Heart left ventricle (tissue), 16 donors: ENCODE measurements around the gene SSR2. TPM values are rescaled to one million over a fixed set of nuclear protein-coding genes. Genes with fewer than 3 reads are reported as not detected.

Source experiments
- ATAC-seq, 4 donors: fragments of 200-7000 bp; cut with Tn5 transposase; one replicate each; pipeline ENCODE4 v1.9.1; 2020 to 2022; ENCODE audit warnings: moderate library complexity in 4 of 4, mild to moderate bottlenecking in 3 of 4, moderate number of reproducible peaks in 1 of 4
- DNase-seq, 5 donors: peaks; one replicate each; pipeline ENCODE4 v3.0.0-alpha.2; 2020
- H3K27ac ChIP-seq, 12 donors: fragments of 200-600 bp; sonication (generic) in 4 of 12; one replicate each; pipeline versions ENCODE4 v1.5.0 to v1.8.0; 2016 to 2022; ENCODE audit warnings: mild to moderate bottlenecking in 2 of 12
- H3K27me3 ChIP-seq, 9 donors: fragments of 200-600 bp; sonication (generic) in 2 of 9; one replicate each; pipeline versions ENCODE4 v1.5.1 to v1.8.0; 2016 to 2022; ENCODE audit warnings: mild to moderate bottlenecking in 3 of 9
- H3K36me3 ChIP-seq, 9 donors: fragments of 200-600 bp; sonication (generic) in 2 of 9; one replicate each; pipeline versions ENCODE4 v1.5.0 to v1.8.0; 2018 to 2022; ENCODE audit warnings: mild to moderate bottlenecking in 2 of 9
- H3K4me1 ChIP-seq, 12 donors: fragments of 200-600 bp; sonication (generic) in 4 of 12; one replicate each; pipeline versions ENCODE4 v1.5.0 to v1.8.0; 2016 to 2022; ENCODE audit warnings: mild to moderate bottlenecking in 3 of 12
- H3K4me3 ChIP-seq, 12 donors: fragments of 200-600 bp; sonication (generic) in 4 of 12; one replicate each; pipeline versions ENCODE4 v1.5.0 to v1.8.0; 2017 to 2022; ENCODE audit warnings: mild to moderate bottlenecking in 9 of 12, moderate library complexity in 4 of 12
- H3K9me3 ChIP-seq, 12 donors: fragments of 200-600 bp; sonication (generic) in 4 of 12; one replicate each; pipeline versions ENCODE4 v1.5.0 to v1.8.0; 2016 to 2022; ENCODE audit warnings: mild to moderate bottlenecking in 1 of 12
- POLR2A ChIP-seq, 2 donors: fragments of 450-650 bp; IDR thresholded peaks; one replicate each; pipeline ENCODE4 v1.6.1; 2017; ENCODE audit warnings: antibody characterized with exemption in 2 of 2, mild to moderate bottlenecking in 2 of 2, moderate library complexity in 2 of 2
- WGBS, 4 donors: extraction: QIAGEN DNeasy Blood & Tissue Kit in 2 of 4; methylation state at CpG; one replicate each; pipeline versions ENCODE4 v1.1.5 to v1.1.7; 2013 to 2018; 5-methylcytosine and 5-hydroxymethylcytosine counted together
- intact Hi-C, 10 donors: fragments of 100-400 bp; cut with DNase I; formaldehyde crosslinking; loops; one replicate each; pipeline versions ENCODE4 v1.11.1 to v1.14.2; 2022
- polyA plus RNA-seq, 2 donors: library from polyadenylated mRNA; stranded (reverse); fragments of 200-250 nt; gene quantifications; one replicate each; pipeline ENCODE4 v1.2.3, GENCODE V29; 2013
- total RNA-seq, 9 donors: library from RNA; depleted of rRNA in 2 of 9; stranded (reverse); fragments of >200 nt in 2 of 9; fragmentation: NEBNext Ultra II Directional in 3 of 9; extraction: Animal tissue kit (Norgen Biotek cat#: 25700) in 3 of 9; gene quantifications; one replicate each; pipeline versions ENCODE4 v1.1.0 to v1.2.4, GENCODE V29; 2016 to 2023
- TF ChIP-seq, protein P1 (sequence below), 12 donors: fragments of 200-600 bp; sonication (generic) in 4 of 12; IDR thresholded peaks; one replicate each; pipeline versions ENCODE4 v1.5.0 to v1.8.0; 2018 to 2022; ENCODE audit warnings: antibody characterized with exemption in 12 of 12, mild to moderate bottlenecking in 5 of 12
- donor health status: ischemic (EF 13 %, LVEDD 7.1; RV severe dilation, severe dysfunction).
- donor health status: healthy with polysubstance abuse.
- donor health status: DM: no; HTN: yes; CAD: no.
- donor health status: DM: no; HTN: no; CAD: no.
- donor health status: ischemic (EF 25% LVEDD 6.9; RV normal size, moderate dysfunction).
- donor health status: ischemic (EF 25% LVEDD 5.7; RV mildly dilated, moderate dysfunction).
- donor health status: healthy.
- donor health status: DM: yes; HTN: yes; CAD: no.
- donor health status: ischemic (EF 35%, LVEDD 5.7; RV mildly dilated, moderate dysfunction).
- donor health status: nonischemic (EF 11% LVEDD 7.7; RV severe dilation, severe dysfunction).
- donor health status: DM: yes; HTN: yes; CAD: no.
- donor health status: PGD.
- donor health status: ischemic (EF 29% LVEDD 5.4; RV normal size, mild dysfunction).
- donor health status: nonischemic (EF 23%, LVEDD 6.1; RV moderate dilation, normal function).

Gene SSR2
- total and polyA plus RNA-seq, 11 donors: 63.9 to 282 (median 81.2) TPM

DNA sequence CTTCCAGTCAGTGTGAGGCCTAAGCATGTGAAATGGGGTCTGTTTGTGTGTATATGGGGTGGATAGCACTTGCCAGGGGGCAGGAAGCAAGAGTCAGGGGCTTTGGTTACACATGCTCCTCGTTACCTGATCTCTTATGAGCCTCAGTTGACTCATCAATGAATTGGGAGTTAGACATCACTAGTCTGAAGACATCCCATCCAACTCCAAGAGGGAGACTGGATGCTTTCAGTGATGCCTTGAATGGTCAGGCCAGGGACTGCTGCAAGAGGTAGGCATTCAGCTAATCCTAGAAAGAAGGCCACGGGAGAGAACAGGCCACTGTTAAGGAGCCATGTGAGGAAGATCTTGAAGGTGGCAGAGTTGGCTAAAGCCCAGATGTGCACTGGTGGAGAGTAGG, 46.5 kb upstream of the SSR2 start:
- Histone ChIP-seq H3K27me3 (no peaks in the 10 kb centered on the region), H3K4me1 (peaks cover 0 to 11% (median 0%) of the 10 kb centered on the region in 12 donors), H3K9me3 (no peaks in the 10 kb centered on the region), H3K27ac (no peak overlapping the region), H3K4me3 (no peak overlapping the region), H3K36me3 (no peaks in the 10 kb centered on the region)
- 88 to 91% (median 89%) methylated on average over 2 of the region's 2 CpGs for WGBS, 4 donors
- DNase-seq (peak in 1 of 5 donors; percentile 20), ATAC-seq (no peak)
- intact Hi-C loops: loop anchor here in 1 of 10 donors (5.0 to 10.0 kb wide), 2 partner anchors 40 to 132 kb away; partner anchors contain the start of gene KHDC4
- TF ChIP-seq POLR2A (IDR thresholded peaks at IDR 0.05): no peak
- TF ChIP-seq, protein P1, sequence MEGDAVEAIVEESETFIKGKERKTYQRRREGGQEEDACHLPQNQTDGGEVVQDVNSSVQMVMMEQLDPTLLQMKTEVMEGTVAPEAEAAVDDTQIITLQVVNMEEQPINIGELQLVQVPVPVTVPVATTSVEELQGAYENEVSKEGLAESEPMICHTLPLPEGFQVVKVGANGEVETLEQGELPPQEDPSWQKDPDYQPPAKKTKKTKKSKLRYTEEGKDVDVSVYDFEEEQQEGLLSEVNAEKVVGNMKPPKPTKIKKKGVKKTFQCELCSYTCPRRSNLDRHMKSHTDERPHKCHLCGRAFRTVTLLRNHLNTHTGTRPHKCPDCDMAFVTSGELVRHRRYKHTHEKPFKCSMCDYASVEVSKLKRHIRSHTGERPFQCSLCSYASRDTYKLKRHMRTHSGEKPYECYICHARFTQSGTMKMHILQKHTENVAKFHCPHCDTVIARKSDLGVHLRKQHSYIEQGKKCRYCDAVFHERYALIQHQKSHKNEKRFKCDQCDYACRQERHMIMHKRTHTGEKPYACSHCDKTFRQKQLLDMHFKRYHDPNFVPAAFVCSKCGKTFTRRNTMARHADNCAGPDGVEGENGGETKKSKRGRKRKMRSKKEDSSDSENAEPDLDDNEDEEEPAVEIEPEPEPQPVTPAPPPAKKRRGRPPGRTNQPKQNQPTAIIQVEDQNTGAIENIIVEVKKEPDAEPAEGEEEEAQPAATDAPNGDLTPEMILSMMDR (IDR thresholded peaks at IDR 0.05): no peak

DNA sequence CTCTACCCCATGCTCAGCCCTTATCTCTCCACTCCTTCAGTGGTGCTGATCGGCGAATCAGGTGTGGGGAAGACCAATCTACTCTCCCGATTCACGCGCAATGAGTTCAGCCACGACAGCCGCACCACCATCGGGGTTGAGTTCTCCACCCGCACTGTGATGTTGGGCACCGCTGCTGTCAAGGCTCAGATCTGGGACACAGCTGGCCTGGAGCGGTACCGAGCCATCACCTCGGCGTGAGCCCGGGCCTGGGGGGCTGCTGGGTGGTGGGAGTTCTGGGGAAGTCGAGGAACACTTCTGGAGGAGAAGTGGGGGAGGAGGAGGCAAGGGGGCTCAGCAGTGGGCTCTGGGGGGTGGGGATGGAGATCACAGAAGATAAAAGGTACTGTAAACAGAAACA, 45.1 kb upstream of the SSR2 start:
- no peak overlapping the region for H3K4me3 ChIP-seq
- ATAC-seq: no peak
- H3K27me3 ChIP-seq: no peaks in the 10 kb centered on the region
- TF ChIP-seq, protein P1 (IDR thresholded peaks at IDR 0.05): no peak
- TF ChIP-seq POLR2A (IDR thresholded peaks at IDR 0.05): no peak
- H3K4me1 ChIP-seq: peaks cover 0 to 11% (median 0%) of the 10 kb centered on the region in 12 donors
- 76 to 86% (median 79%) methylated on average over 16 of the region's 16 CpGs for WGBS, 4 donors
- H3K27ac ChIP-seq: no peak overlapping the region
- H3K36me3 ChIP-seq: no peaks in the 10 kb centered on the region
- no peaks in the 10 kb centered on the region for H3K9me3 ChIP-seq
- peak in 1 of 5 donors; percentile 52 for DNase-seq
- intact Hi-C loops: loop anchor here in 1 of 10 donors (5.0 to 10.0 kb wide), 2 partner anchors 39 to 131 kb away; partner anchors contain the start of gene KHDC4

DNA sequence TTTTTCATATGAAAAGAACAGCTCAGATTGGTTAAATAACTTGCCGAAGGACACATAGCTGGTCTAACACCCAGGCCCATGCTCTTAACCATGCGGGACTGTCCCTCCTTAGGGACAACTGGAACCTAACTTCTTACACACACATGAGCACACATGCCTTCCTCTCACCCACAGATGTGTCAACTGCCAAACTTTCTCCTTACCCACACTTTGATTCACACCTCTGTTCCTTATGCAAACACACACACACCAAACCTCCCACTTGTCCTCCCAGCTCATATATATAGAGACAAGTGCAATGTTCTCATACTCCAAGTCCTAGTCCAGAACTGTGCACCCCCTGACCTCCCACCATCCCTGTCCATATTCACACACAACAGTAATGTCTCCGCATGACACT, 44.5 kb upstream of the SSR2 start:
- ATAC-seq (no peak), DNase-seq (no peak)
- Histone ChIP-seq H3K36me3 (no peaks in the 10 kb centered on the region), H3K4me1 (peaks cover 0 to 6% (median 0%) of the 10 kb centered on the region in 12 donors), H3K4me3 (no peak overlapping the region), H3K9me3 (no peaks in the 10 kb centered on the region), H3K27ac (no peak overlapping the region), H3K27me3 (no peaks in the 10 kb centered on the region)
- WGBS, 4 donors: 93 to 96% (median 94%) methylated on average over 3 of the region's 3 CpGs
- intact Hi-C loops: loop anchor here in 1 of 10 donors (5.0 to 10.0 kb wide), 2 partner anchors 38 to 130 kb away; partner anchors contain the start of gene KHDC4
- TF ChIP-seq, protein P1 (IDR thresholded peaks at IDR 0.05): no peak
- no peak for TF ChIP-seq POLR2A (IDR thresholded peaks at IDR 0.05)

DNA sequence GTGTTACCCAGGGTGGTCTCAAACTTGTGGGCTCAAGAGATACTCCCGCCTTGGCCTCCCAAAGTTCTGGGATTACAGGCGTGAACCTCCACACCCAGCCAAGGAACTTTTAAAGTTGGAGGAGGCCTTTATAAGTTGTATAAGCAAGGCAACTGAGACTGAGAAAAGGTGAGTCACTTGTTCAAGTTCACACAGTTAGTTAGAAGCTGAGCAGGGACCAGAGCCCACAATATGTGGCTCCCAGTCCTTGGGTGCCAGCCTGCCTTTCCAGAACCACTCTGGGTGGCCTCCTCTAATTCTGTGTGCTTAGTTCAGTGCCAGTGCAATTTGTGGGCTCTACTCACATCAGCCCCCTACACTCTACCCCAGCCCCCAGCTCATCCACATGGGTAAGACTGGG, 43.9 kb upstream of the SSR2 start:
- 91 to 99% (median 94%) methylated on average over 2 of the region's 2 CpGs for WGBS, 4 donors
- peaks cover 0 to under 1% (median 0%) of the 10 kb centered on the region in 12 donors for H3K4me1 ChIP-seq
- H3K27ac ChIP-seq: no peak overlapping the region
- H3K36me3 ChIP-seq: no peaks in the 10 kb centered on the region
- no peak for ATAC-seq
- no peaks in the 10 kb centered on the region for H3K27me3 ChIP-seq
- no peaks in the 10 kb centered on the region for H3K9me3 ChIP-seq
- intact Hi-C loops: loop anchor here in 1 of 10 donors (5.0 to 10.0 kb wide), 2 partner anchors 37 to 130 kb away; partner anchors contain the start of gene KHDC4
- no peak for TF ChIP-seq POLR2A (IDR thresholded peaks at IDR 0.05)
- no peak overlapping the region for H3K4me3 ChIP-seq
- DNase-seq: peak in 1 of 5 donors; percentile 10

DNA sequence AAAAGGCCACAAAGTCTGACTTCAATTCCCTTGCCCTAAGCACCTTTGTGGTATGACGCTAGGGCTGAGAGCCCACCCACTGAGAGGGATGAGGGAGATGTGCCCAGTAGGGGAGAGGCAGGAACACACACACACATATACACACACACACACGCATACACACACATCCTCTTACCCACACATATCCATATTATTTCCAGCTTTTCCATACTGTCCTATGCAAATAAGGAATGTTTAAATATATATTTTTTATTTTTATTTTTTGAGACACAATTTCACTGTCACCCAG, 43.2 kb upstream of the SSR2 start:
- ATAC-seq (no peak), DNase-seq (peak in 1 of 5 donors; percentile 6)
- Histone ChIP-seq H3K4me3 (no peak overlapping the region), H3K9me3 (no peaks in the 10 kb centered on the region), H3K27ac (no peak overlapping the region), H3K27me3 (no peaks in the 10 kb centered on the region), H3K4me1 (no peaks in the 10 kb centered on the region), H3K36me3 (peaks cover 0 to under 1% (median 0%) of the 10 kb centered on the region in 9 donors)
- TF ChIP-seq, protein P1 (IDR thresholded peaks at IDR 0.05): no peak
- no peak for TF ChIP-seq POLR2A (IDR thresholded peaks at IDR 0.05)
- WGBS, 4 donors: 56 to 70% (median 67%) methylated on average over 2 of the region's 2 CpGs
- intact Hi-C loops: loop anchor here in 1 of 10 donors (10.0 kb wide), 1 partner anchor 129 kb away; the partner anchor contains the start of gene KHDC4
